ENCODE results near the gene RFC2. TPM values are rescaled to one million over a fixed set of nuclear protein-coding genes. Genes with fewer than 3 reads are reported as not detected.

The RFC2 gene
- total and polyA plus RNA-seq, 8 donors, result 8.1 to 11.4 (median 9.3) TPM

DNA sequence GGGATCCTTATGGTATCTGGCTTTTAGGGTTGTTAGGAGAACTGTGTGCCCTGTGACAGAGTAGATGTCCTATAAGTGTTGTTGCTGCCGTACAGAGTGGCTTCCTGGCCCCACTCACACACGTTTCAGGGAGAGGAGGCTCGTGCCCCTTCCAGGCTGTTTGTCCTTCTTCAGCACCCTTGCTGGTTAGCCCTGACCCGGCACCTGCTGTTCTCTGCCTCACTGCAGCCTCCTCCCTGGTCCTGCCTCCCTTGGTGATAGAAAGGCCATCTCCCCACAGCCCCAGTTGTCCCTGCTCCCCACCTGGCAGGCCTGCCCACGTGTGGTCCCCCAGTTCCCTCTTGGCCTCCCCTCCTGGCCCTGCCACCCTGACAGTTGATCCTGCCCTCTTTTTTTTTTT lies 37.3 kb upstream of the RFC2 start:
- DNase-seq, result peak in 1 of 6 donors; percentile 55
- no peaks in the 10 kb centered on the region for H3K9me3 ChIP-seq
- intact Hi-C loops (cut with DNase I), result loop anchor here in 1 of 3 donors (10.0 kb wide), 1 partner anchor 57 kb away; no protein-coding TSS in a partner anchor
- H3K36me3 ChIP-seq, result no peaks in the 10 kb centered on the region
- H3K4me3 ChIP-seq, result no peak overlapping the region
- peaks cover 24 to 42% (median 27%) of the 10 kb centered on the region in 3 donors for H3K4me1 ChIP-seq
- TF ChIP-seq, protein P1, sequence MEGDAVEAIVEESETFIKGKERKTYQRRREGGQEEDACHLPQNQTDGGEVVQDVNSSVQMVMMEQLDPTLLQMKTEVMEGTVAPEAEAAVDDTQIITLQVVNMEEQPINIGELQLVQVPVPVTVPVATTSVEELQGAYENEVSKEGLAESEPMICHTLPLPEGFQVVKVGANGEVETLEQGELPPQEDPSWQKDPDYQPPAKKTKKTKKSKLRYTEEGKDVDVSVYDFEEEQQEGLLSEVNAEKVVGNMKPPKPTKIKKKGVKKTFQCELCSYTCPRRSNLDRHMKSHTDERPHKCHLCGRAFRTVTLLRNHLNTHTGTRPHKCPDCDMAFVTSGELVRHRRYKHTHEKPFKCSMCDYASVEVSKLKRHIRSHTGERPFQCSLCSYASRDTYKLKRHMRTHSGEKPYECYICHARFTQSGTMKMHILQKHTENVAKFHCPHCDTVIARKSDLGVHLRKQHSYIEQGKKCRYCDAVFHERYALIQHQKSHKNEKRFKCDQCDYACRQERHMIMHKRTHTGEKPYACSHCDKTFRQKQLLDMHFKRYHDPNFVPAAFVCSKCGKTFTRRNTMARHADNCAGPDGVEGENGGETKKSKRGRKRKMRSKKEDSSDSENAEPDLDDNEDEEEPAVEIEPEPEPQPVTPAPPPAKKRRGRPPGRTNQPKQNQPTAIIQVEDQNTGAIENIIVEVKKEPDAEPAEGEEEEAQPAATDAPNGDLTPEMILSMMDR (IDR thresholded peaks at IDR 0.05), result no peak
- H3K27ac ChIP-seq, result peak overlapping the region in 1 of 4 donors; percentile 82
- 59 to 63% methylated on average over 5 of the region's 5 CpGs for WGBS, 2 donors
- no peaks in the 10 kb centered on the region for H3K27me3 ChIP-seq
- ATAC-seq, result no peak
- FAIRE-seq, result no peak

DNA sequence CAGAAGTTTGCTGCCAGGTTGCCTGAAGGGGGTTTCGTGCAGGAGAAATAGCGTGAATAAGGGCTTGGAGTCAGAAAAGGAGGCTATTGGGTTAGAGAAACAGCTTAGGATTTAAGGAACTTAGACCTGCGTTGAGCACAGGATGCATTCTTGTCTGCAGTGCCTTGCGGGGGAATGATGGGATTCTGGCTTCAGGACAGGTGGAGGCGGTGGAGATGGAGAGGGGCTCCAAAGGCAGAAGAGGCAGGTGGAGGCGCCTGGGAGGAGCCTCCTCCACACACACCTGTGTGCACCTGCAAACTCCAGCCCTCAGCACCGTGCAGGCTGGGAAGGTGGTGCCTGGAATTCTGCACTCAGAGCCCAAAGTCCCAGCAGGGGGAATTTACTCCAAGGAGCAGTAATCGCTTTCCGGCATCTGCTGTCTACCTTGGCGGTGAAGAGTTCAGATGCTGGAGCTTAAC lies 36.8 kb upstream of the RFC2 start:
- no peaks in the 10 kb centered on the region for H3K36me3 ChIP-seq
- peak overlapping the region in 3 of 4 donors; percentile 79 to 82 (median 81) for H3K4me3 ChIP-seq
- H3K27ac ChIP-seq, result peak overlapping the region in 2 of 4 donors; percentile 73 to 82
- FAIRE-seq (no peak), DNase-seq (peak in 1 of 6 donors; percentile 61), ATAC-seq (peak in 1 of 4 donors; percentile 4)
- 37 to 41% methylated on average over 10 of the region's 10 CpGs for WGBS, 2 donors
- H3K27me3 ChIP-seq, result no peaks in the 10 kb centered on the region
- TF ChIP-seq, protein P1 (IDR thresholded peaks at IDR 0.05), result no peak
- intact Hi-C loops (cut with DNase I), result loop anchor here in 1 of 3 donors (10.0 kb wide), 1 partner anchor 56 kb away; no protein-coding TSS in a partner anchor
- no peaks in the 10 kb centered on the region for H3K9me3 ChIP-seq
- peaks cover 24 to 42% (median 27%) of the 10 kb centered on the region in 3 donors for H3K4me1 ChIP-seq

DNA sequence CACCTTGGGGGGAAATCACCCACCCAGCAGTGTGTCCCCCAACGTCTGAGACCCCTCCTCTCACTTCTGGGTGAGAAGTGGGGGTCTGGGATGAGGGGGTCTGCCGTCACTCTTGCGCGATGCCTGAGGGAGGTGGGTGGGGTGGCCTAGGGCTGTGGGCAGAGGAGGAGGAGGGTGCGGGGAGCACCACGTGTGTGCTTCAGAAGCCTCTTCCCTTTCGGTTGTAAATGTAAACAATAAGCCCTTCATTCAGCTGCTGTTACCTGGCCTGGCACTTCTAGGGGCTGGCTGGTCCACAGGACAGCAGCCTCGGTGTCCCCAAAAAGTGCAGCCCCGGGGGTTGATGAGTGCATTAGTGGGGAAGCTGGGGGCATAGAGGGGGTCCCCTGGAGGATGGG lies 36.4 kb upstream of the RFC2 start:
- DNase-seq (peak in 1 of 6 donors; percentile 58), FAIRE-seq (no peak)
- TF ChIP-seq, protein P1 (IDR thresholded peaks at IDR 0.05), result no peak

DNA sequence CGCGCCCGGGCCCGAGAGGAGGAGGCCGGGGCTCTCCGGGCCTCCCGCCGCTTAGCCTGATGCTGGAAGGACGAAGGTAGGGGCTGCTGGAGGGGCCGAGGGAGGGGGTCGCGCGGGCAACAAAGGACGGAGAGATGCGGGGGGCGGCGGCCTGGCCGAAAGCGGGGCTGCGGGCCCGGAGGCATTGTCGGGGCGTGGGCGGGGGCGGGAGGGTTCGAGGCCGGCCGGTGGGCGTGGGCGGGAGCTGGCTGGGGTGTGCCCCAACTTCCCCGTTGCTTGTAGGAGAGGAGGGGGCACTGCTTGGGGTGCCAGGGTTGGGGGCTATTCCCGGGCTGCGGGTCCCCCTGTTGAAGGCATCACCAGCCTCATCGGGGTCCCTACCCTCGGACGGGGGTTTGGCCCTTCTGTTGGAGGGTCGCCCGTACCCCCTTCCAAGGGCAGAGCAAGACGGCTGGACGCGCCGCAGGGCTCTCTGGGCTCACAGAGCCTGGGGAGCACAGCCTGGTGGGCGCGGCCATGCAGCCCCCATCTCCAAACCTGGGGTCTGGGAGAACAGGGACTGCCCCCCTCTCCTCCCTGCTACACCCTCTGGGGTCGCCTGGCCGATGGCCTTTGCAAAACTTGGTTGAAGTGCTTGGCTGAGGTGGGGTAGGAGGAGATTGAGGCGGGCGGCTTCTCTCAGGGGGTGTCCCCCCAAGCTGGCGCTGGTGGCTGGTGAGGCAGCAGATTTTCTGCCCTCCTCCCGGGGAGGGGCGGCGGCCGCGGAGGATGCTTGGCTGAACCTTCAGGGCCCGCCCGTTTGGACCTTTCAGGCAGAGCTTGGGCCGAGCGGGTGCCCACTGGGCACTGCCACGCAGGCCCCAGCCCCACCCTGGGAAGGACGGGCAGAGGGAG lies 35.7 kb upstream of the RFC2 start:
- Histone ChIP-seq H3K27ac (peak overlapping the region; percentile 31 to 82 (median 70)), H3K4me3 (peak overlapping the region; percentile 55 to 82 (median 80)), H3K4me1 (peaks cover 23 to 40% (median 23%) of the 10 kb centered on the region in 3 donors), H3K27me3 (no peaks in the 10 kb centered on the region), H3K36me3 (no peaks in the 10 kb centered on the region), H3K9me3 (no peaks in the 10 kb centered on the region)
- ATAC-seq (peak; percentile 12 to 26 (median 23)), DNase-seq (peak; percentile 43 to 85 (median 64)), FAIRE-seq (no peak)
- 1% methylated on average over 52 to 60 of the region's 60 CpGs for WGBS, 2 donors
- TF ChIP-seq, protein P1 (IDR thresholded peaks at IDR 0.05), result no peak
- intact Hi-C loops (cut with DNase I), result loop anchor here in 1 of 3 donors (10.0 kb wide), 1 partner anchor 55 kb away; no protein-coding TSS in a partner anchor

More for the DNA sequence above, 36.4 kb upstream of the RFC2 start:
- intact Hi-C loops (cut with DNase I), result loop anchor here in 1 of 3 donors (10.0 kb wide), 1 partner anchor 56 kb away; no protein-coding TSS in a partner anchor
- H3K4me1 ChIP-seq, result peaks cover 24 to 42% (median 27%) of the 10 kb centered on the region in 3 donors
- no peaks in the 10 kb centered on the region for H3K9me3 ChIP-seq
- H3K4me3 ChIP-seq, result peak overlapping the region; percentile 55 to 82 (median 80)
- no peaks in the 10 kb centered on the region for H3K27me3 ChIP-seq
- ATAC-seq, result peak in 1 of 4 donors; percentile 7
- 6 to 7% methylated on average over 9 of the region's 9 CpGs for WGBS, 2 donors
- peak overlapping the region; percentile 31 to 82 (median 56) for H3K27ac ChIP-seq
- H3K36me3 ChIP-seq, result no peaks in the 10 kb centered on the region

All from pancreas (tissue), 10 donors.